IMR-90 (cell line): ENCODE results near the gene NOX3. TPM values are rescaled to one million over a fixed set of nuclear protein-coding genes. Genes with fewer than 3 reads are reported as not detected.

Experiments
- ATAC-seq: fragments of 200-7000 bp; cut with Tn5 transposase; 2 replicates; pipeline ENCODE4 v1.9.1; 2020; ENCODE audit warnings: low read depth, mild to moderate bottlenecking, moderate library complexity
- BruUV-seq: library from RNA; stranded (reverse); fragments of 400-500 nt; replicated peaks from 2 replicates; lab custom pipeline; 2021; lab: Mats Ljungman, UMichigan
- CTCF ChIA-PET: fragments of 300-600 bp; formaldehyde crosslinking; extraction: SDS; loops from one replicate; lab custom pipeline; 2021; ENCODE audit warnings: antibody characterized with exemption; lab: Yijun Ruan, JAX
- POLR2A ChIA-PET: fragments of 300-600 bp; sonication (Branson Sonifier 250); formaldehyde crosslinking; loops from one replicate; lab custom pipeline; 2022; ENCODE audit warnings: antibody characterized with exemption; ENCODE audit not compliant: unreplicated experiment; lab: Charles Lee
- DNase-seq: peaks from one replicate; pipeline ENCODE4 v3.0.0; 2013
- H2AFZ ChIP-seq: replicated peaks from 2 replicates; pipeline ENCODE3; 2013; ENCODE audit warnings: low read length, mild to moderate bottlenecking; ENCODE audit not compliant: poor library complexity
- H2AK5ac ChIP-seq: 2 replicates; pipeline ENCODE4 v1.6.1; 2013; ENCODE audit warnings: low read depth, low read length, inconsistent platforms
- H2AK9ac ChIP-seq: replicated peaks from 2 replicates; pipeline ENCODE3; 2013; ENCODE audit warnings: mild to moderate bottlenecking, low read depth, low read length, moderate library complexity; ENCODE audit not compliant: poor library complexity
- H2BK120ac ChIP-seq: 2 replicates; pipeline ENCODE4 v1.6.1; 2013; ENCODE audit warnings: low read depth, low read length, inconsistent platforms
- H2BK15ac ChIP-seq: 3 replicates; pipeline ENCODE4 v1.6.1; 2013; ENCODE audit warnings: low read depth, low read length, inconsistent platforms
- H2BK20ac ChIP-seq: 2 replicates; pipeline ENCODE4 v1.6.1; 2013; ENCODE audit warnings: low read depth, mild to moderate bottlenecking, inconsistent platforms, low read length, moderate library complexity
- H2BK5ac ChIP-seq: 2 replicates; pipeline ENCODE4 v1.6.1; 2013; ENCODE audit warnings: mild to moderate bottlenecking, low read depth, low read length, inconsistent platforms; ENCODE audit not compliant: poor library complexity, severe bottlenecking
- H3K14ac ChIP-seq: replicated peaks from 2 replicates; pipeline ENCODE4 v1.6.1; 2013; ENCODE audit warnings: low read depth, low read length, inconsistent platforms
- H3K18ac ChIP-seq: 2 replicates; pipeline ENCODE4 v1.6.1; 2013; ENCODE audit warnings: low read depth, low read length, control low read depth
- H3K23ac ChIP-seq: 2 replicates; pipeline ENCODE4 v1.6.1; 2013; ENCODE audit warnings: low read depth, low read length, inconsistent platforms
- H3K27ac ChIP-seq: 2 replicates; pipeline ENCODE4 v1.5.1; 2013; ENCODE audit warnings: mild to moderate bottlenecking, control low read depth, low read length; ENCODE audit not compliant: insufficient read depth
- H3K27me3 ChIP-seq: 2 replicates; pipeline ENCODE4 v1.6.1; 2013; ENCODE audit warnings: low read length; ENCODE audit not compliant: control insufficient read depth, insufficient read depth
- H3K36me3 ChIP-seq: 2 replicates; pipeline ENCODE4 v1.6.1; 2013; ENCODE audit warnings: low read length, mixed read lengths; ENCODE audit not compliant: control insufficient read depth, insufficient read depth
- H3K4ac ChIP-seq: 2 replicates; pipeline ENCODE4 v1.6.1; 2013; ENCODE audit warnings: low read depth, low read length, inconsistent platforms
- H3K4me1 ChIP-seq: 2 replicates; pipeline ENCODE4 v1.6.1; 2013; ENCODE audit warnings: low read length, mixed read lengths; ENCODE audit not compliant: control insufficient read depth, insufficient read depth
- H3K4me2 ChIP-seq: 2 replicates; pipeline ENCODE4 v1.6.1; 2013; ENCODE audit warnings: low read depth, mild to moderate bottlenecking, control low read depth, low read length, moderate library complexity
- H3K4me3 ChIP-seq: 2 replicates; pipeline ENCODE4 v1.5.1; 2013; ENCODE audit warnings: low read depth, mild to moderate bottlenecking, control low read depth, low read length, moderate library complexity; ENCODE audit not compliant: insufficient read depth
- H3K56ac ChIP-seq: 2 replicates; pipeline ENCODE4 v1.6.1; 2013; ENCODE audit warnings: low read length, inconsistent platforms; ENCODE audit not compliant: insufficient read depth; ENCODE audit errors: extremely low read depth
- H3K79me1 ChIP-seq, 2 experiments: 2 replicates each; pipeline ENCODE4 v1.6.1; 2013; ENCODE audit warnings: low read length in 2 of 2, inconsistent platforms in 1 of 2, low read depth in 1 of 2
- H3K9ac ChIP-seq: 2 replicates; pipeline ENCODE4 v1.6.1; 2013; ENCODE audit warnings: low read depth, low read length, control low read depth
- H3K9me1 ChIP-seq: 2 replicates; pipeline ENCODE4 v1.6.1; 2013; ENCODE audit warnings: low read length, inconsistent platforms; ENCODE audit not compliant: insufficient read depth
- H3K9me3 ChIP-seq: 2 replicates; pipeline ENCODE4 v1.6.1; 2013; ENCODE audit warnings: low read length; ENCODE audit not compliant: control insufficient read depth, insufficient read depth
- H4K20me1 ChIP-seq: 2 replicates; pipeline ENCODE4 v1.6.1; 2013; ENCODE audit warnings: low read length, inconsistent platforms; ENCODE audit not compliant: insufficient read depth
- H4K5ac ChIP-seq: 2 replicates; pipeline ENCODE4 v1.6.1; 2013; ENCODE audit warnings: mild to moderate bottlenecking, low read depth, low read length, control low read depth
- H4K8ac ChIP-seq, 2 experiments: 2 replicates each; pipeline ENCODE4 v1.6.1; 2013; ENCODE audit warnings: low read depth in 2 of 2, low read length in 2 of 2, control low read depth in 1 of 2, inconsistent platforms in 1 of 2
- H4K91ac ChIP-seq: 2 replicates; pipeline ENCODE4 v1.6.1; 2013; ENCODE audit warnings: low read depth, low read length, inconsistent platforms; ENCODE audit not compliant: insufficient read depth
- RAD21 ChIP-seq: IDR thresholded peaks from 2 replicates; pipeline ENCODE4 v1.6.1; 2012; ENCODE audit warnings: low read length, improper control_type of control experiment
- WGBS, 2 experiments: methylation state at CpG; one replicate each; pipeline versions ENCODE4 v1.1.5 to v1.1.7; 2013; ENCODE audit warnings: missing lambda C conversion rate in 2 of 2; ENCODE audit not compliant: insufficient read length in 1 of 2; ENCODE audit errors: extremely low coverage in 2 of 2; 5-methylcytosine and 5-hydroxymethylcytosine counted together
- dilution Hi-C: fragments of 300-500 bp; cut with HindIII; formaldehyde crosslinking; loops from one replicate; pipeline ENCODE4 v1.14.3; 2018; ENCODE audit warnings: low sequenced_read_pairs; ENCODE audit not compliant: unreplicated experiment
- in situ Hi-C: fragments of 300-500 bp; cut with MboI; formaldehyde crosslinking; loops from 3 replicates; pipeline ENCODE4 v1.14.3; 2019; ENCODE audit warnings: low sequenced_read_pairs, inconsistent platforms, mixed read lengths
- intact Hi-C: fragments of 100-400 bp; cut with micrococcal nuclease; formaldehyde crosslinking; loops from 2 replicates; pipeline ENCODE4 v1.10.0; 2022
- polyA plus RNA-seq, 3 experiments: library from polyadenylated mRNA; depleted of rRNA; stranded (reverse); fragments of >200 nt; gene quantifications; 2 replicates each; pipeline ENCODE4 v1.2.3, GENCODE V29; 2012; ENCODE audit warnings: low replicate concordance in 1 of 3
- total RNA-seq: library from RNA; depleted of rRNA; stranded (reverse); fragments of >200 nt; gene quantifications from 2 replicates; pipeline ENCODE4 v1.2.3, GENCODE V29; 2012

The NOX3 gene
- total and polyA plus RNA-seq, 2 of the 4 experiments (the other 2 are of a cell fraction), result not detected

GRCh38 chr6:155404937-155405336 lies 50.7 kb downstream of the NOX3 start:
- Histone ChIP-seq H3K4me1 (no peaks in the 10 kb centered on the region), H3K36me3 (no peaks in the 10 kb centered on the region), H3K14ac (no peak overlapping the region), H4K8ac (no peak overlapping the region), H3K9me1 (no peaks in the 10 kb centered on the region; the same call in 1 of the 2 replicates), H3K56ac (no peak overlapping the region), H4K5ac (no peak overlapping the region), H3K9me3 (no peaks in the 10 kb centered on the region), H4K91ac (no peak overlapping the region), H2AK9ac (no peak overlapping the region), H2BK15ac (no peak overlapping the region), H2AFZ (no peak overlapping the region), H3K4me2 (no peak overlapping the region), H3K18ac (no peak overlapping the region), H4K20me1 (no peaks in the 10 kb centered on the region), H2BK120ac (no peak overlapping the region), H2BK5ac (no peak overlapping the region), H3K4me3 (no peak overlapping the region), H2AK5ac (no peak overlapping the region), H3K79me1 (no peaks in the 10 kb centered on the region), H3K4ac (no peak overlapping the region), H3K27me3 (no peaks in the 10 kb centered on the region), H3K23ac (no peak overlapping the region), H2BK20ac (no peak overlapping the region), H3K27ac (no peak overlapping the region), H3K9ac (no peak overlapping the region)
- DNase-seq (no peak), ATAC-seq (no peak)
- BruUV-seq, result no TSS peak
- intact Hi-C loops (no loop called here), in situ Hi-C loops (no loop called here), dilution Hi-C loops (no loop called here)
- WGBS, 2 experiments, result 92% methylated on average over 2 of the region's 3 CpGs; no CpG with 5 or more reads in 1 of the 2 experiments
- TF ChIP-seq RAD21, result no peak
- ChIA-PET POLR2A (no interaction called here), CTCF (no interaction called here)
